Measurements from ENCODE around the gene MRPS18B. TPM values are rescaled to one million over a fixed set of nuclear protein-coding genes. Genes with fewer than 3 reads are reported as not detected.

The MRPS18B gene
- total and polyA plus RNA-seq, 4 experiments from 2014 or later: 44.4 to 126 (median 79.0) TPM

- peaks cover 32 to 77% (median 50%) of the 10 kb centered on the region in 4 donors for H3K4me1 Mint-ChIP-seq
- Histone ChIP-seq H3K36me3 (ENCODE audit: insufficient read depth, low read length) (peaks cover 20% of the 10 kb centered on the region), H3K4me1 (ENCODE audit: insufficient read depth, low read length) (peaks cover 60% of the 10 kb centered on the region), H3K27ac (ENCODE audit: low read depth, low read length) (peak overlapping the region; percentile 94), H3K4me3 (ENCODE audit: low read length in 2 of 2) (peak overlapping the region; percentile 91 to 94), H3K9me3 (ENCODE audit: control insufficient read depth in 1 of 2, low read length in 2 of 2) (no peaks in the 10 kb centered on the region), H3K27me3 (ENCODE audit: insufficient read depth, low read length) (no peaks in the 10 kb centered on the region)
- H3K4me3 Mint-ChIP-seq: peak overlapping the region; percentile 97 to 100 (median 100)
- H3K9me3 Mint-ChIP-seq: peaks cover 0 to 19% (median 2%) of the 10 kb centered on the region in 8 donors
- CTCF ChIA-PET (ENCODE audit: partially characterized antibody): interaction anchor here (1.0 to 4.8 kb wide), 14 partner anchors 10 to 162 kb away, joined by 3 to 34 read pairs (median 6); partner anchors contain the start of gene ABCF1
- peak; percentile 49 to 63 (median 56) for DNase-seq
- intact Hi-C loops (cut with micrococcal nuclease): loop anchor here (5.0 kb wide), 1 partner anchor 548 kb away; the partner anchor contains the start of gene PPP1R11
- peak overlapping the region; percentile 100 for H3K27ac Mint-ChIP-seq
- POLR2A ChIA-PET (ENCODE audit: partially characterized antibody): interaction anchor here (0.6 to 5.0 kb wide), 56 partner anchors 10 to 926 kb away, joined by 3 to 132 read pairs (median 6); partner anchors contain the start of genes ABCF1, ATAT1, C6orf136 and DDX39B
- H3K27me3 Mint-ChIP-seq: peaks cover 0 to 1% of the 10 kb centered on the region in 2 donors
- H3K36me3 Mint-ChIP-seq: peaks cover 35 to 48% of the 10 kb centered on the region in 2 donors
Measured at GRCh38 chr6:30615219-30615957, 2.3 kb upstream of the MRPS18B start.

- peak; percentile 64 to 71 (median 69) for DNase-seq
- Mint-ChIP-seq H3K27me3 (peaks cover 0 to 1% of the 10 kb centered on the region in 2 donors), H3K4me1 (peaks cover 30 to 70% (median 43%) of the 10 kb centered on the region in 4 donors), H3K4me3 (peak overlapping the region; percentile 97 to 100 (median 100)), H3K9me3 (peaks cover 0 to 19% (median 2%) of the 10 kb centered on the region in 8 donors), H3K36me3 (peaks cover 36 to 50% of the 10 kb centered on the region in 2 donors), H3K27ac (peak overlapping the region; percentile 100)
- intact Hi-C loops (cut with micrococcal nuclease): loop anchor here (2.0 to 5.0 kb wide), 3 partner anchors 67 to 549 kb away; partner anchors contain the start of genes PPP1R11 and TCF19
- POLR2A ChIA-PET (ENCODE audit: partially characterized antibody): interaction anchor here (0.7 to 5.0 kb wide), 44 partner anchors 10 to 860 kb away, joined by 3 to 132 read pairs (median 10); partner anchors contain the start of genes ABCF1, ATAT1, C6orf136 and DHX16
- Histone ChIP-seq H3K36me3 (ENCODE audit: insufficient read depth, low read length) (peaks cover 25% of the 10 kb centered on the region), H3K27me3 (ENCODE audit: insufficient read depth, low read length) (no peaks in the 10 kb centered on the region), H3K9me3 (ENCODE audit: control insufficient read depth in 1 of 2, low read length in 2 of 2) (no peaks in the 10 kb centered on the region), H3K4me1 (ENCODE audit: insufficient read depth, low read length) (peaks cover 52% of the 10 kb centered on the region), H3K27ac (ENCODE audit: low read depth, low read length) (peak overlapping the region; percentile 94), H3K4me3 (ENCODE audit: low read length in 2 of 2) (peak overlapping the region; percentile 91 to 94)
- CTCF ChIA-PET (ENCODE audit: partially characterized antibody): interaction anchor here (3.9 to 4.8 kb wide), 5 partner anchors 19 to 132 kb away, joined by 22 to 34 read pairs (median 30); no protein-coding TSS in a partner anchor
Measured at GRCh38 chr6:30615958-30616810, 1.5 kb upstream of the MRPS18B start.

GRCh38 chr6:30616811-30617564 lies 652 bp upstream of the MRPS18B start, which contains the start of gene PPP1R10:
Gene PPP1R10, minus strand, starts transcription at chr6:30617243. Its CDS starts 7,299 bp downstream, at chr6:30609944.
- H3K9me3 ChIP-seq (ENCODE audit: control insufficient read depth in 1 of 2, low read length in 2 of 2): no peaks in the 10 kb centered on the region
- peaks cover 28% of the 10 kb centered on the region for H3K36me3 ChIP-seq (ENCODE audit: insufficient read depth, low read length)
- POLR2A ChIA-PET (ENCODE audit: partially characterized antibody): interaction anchor here (0.6 to 5.0 kb wide), 43 partner anchors 10 to 965 kb away, joined by 3 to 97 read pairs (median 6); partner anchors contain the start of genes ABCF1, ATAT1, C6orf136 and DHX16
- Mint-ChIP-seq H3K4me1 (peaks cover 22 to 62% (median 35%) of the 10 kb centered on the region in 4 donors), H3K36me3 (peaks cover 40 to 57% of the 10 kb centered on the region in 2 donors), H3K9me3 (peaks cover 0 to 19% (median 2%) of the 10 kb centered on the region in 8 donors), H3K27me3 (peaks cover 0 to 1% of the 10 kb centered on the region in 2 donors), H3K27ac (peak within 1 kb of the TSS; percentile 100), H3K4me3 (peak within 1 kb of the TSS; percentile 97 to 100 (median 100))
- intact Hi-C loops (cut with micrococcal nuclease): loop anchor here (1.0 to 5.0 kb wide), 11 partner anchors 9 to 550 kb away; partner anchors contain the start of genes ABCF1, ATAT1, C6orf136 and DHX16
- peak; percentile 98 to 100 (median 100) for DNase-seq
- H3K27ac ChIP-seq (ENCODE audit: low read depth, low read length): peak within 1 kb of the TSS; percentile 94
- CTCF ChIA-PET (ENCODE audit: partially characterized antibody): interaction anchor here (1.3 to 2.8 kb wide), 5 partner anchors 9 to 135 kb away, joined by 4 to 24 read pairs (median 4); no protein-coding TSS in a partner anchor
- no peaks in the 10 kb centered on the region for H3K27me3 ChIP-seq (ENCODE audit: insufficient read depth, low read length)
- peak within 1 kb of the TSS; percentile 91 to 95 for H3K4me3 ChIP-seq (ENCODE audit: low read length in 2 of 2)
- H3K4me1 ChIP-seq (ENCODE audit: insufficient read depth, low read length): peaks cover 45% of the 10 kb centered on the region

- peaks cover 0 to 1% of the 10 kb centered on the region in 2 donors for H3K27me3 Mint-ChIP-seq
- peaks cover 0 to 18% (median 2%) of the 10 kb centered on the region in 8 donors for H3K9me3 Mint-ChIP-seq
- CTCF ChIA-PET (ENCODE audit: partially characterized antibody): interaction anchor here (0.7 to 2.8 kb wide), 13 partner anchors 8 to 136 kb away, joined by 3 to 24 read pairs (median 5); partner anchors contain the start of genes ABCF1 and DHX16
- peak overlapping the region; percentile 100 for H3K27ac Mint-ChIP-seq
- Histone ChIP-seq H3K27ac (ENCODE audit: low read depth, low read length) (peak overlapping the region; percentile 94), H3K36me3 (ENCODE audit: insufficient read depth, low read length) (peaks cover 42% of the 10 kb centered on the region), H3K4me1 (ENCODE audit: insufficient read depth, low read length) (peaks cover 31% of the 10 kb centered on the region), H3K9me3 (ENCODE audit: control insufficient read depth in 1 of 2, low read length in 2 of 2) (no peaks in the 10 kb centered on the region), H3K4me3 (ENCODE audit: low read length in 2 of 2) (peak overlapping the region; percentile 53 to 95), H3K27me3 (ENCODE audit: insufficient read depth, low read length) (no peaks in the 10 kb centered on the region)
- no peak for DNase-seq
- H3K4me3 Mint-ChIP-seq: peak overlapping the region; percentile 97 to 100 (median 100)
- H3K4me1 Mint-ChIP-seq: peaks cover 15 to 50% (median 26%) of the 10 kb centered on the region in 4 donors
- POLR2A ChIA-PET (ENCODE audit: partially characterized antibody): interaction anchor here (0.6 to 2.8 kb wide), 39 partner anchors 9 to 963 kb away, joined by 3 to 43 read pairs (median 5); partner anchors contain the start of genes ABCF1, ATAT1, C6orf136 and DHX16
- H3K36me3 Mint-ChIP-seq: peaks cover 47 to 65% of the 10 kb centered on the region in 2 donors
- intact Hi-C loops (cut with micrococcal nuclease): loop anchor here (5.0 kb wide), 1 partner anchor 551 kb away; the partner anchor contains the start of gene PPP1R11
Measured at GRCh38 chr6:30618270-30618797, 694 bp downstream of the MRPS18B start.

GRCh38 chr6:30619561-30619960 lies 1.9 kb downstream of the MRPS18B start:
- H3K4me3 Mint-ChIP-seq: peak overlapping the region in 2 of 8 donors; percentile 100
- intact Hi-C loops (cut with micrococcal nuclease): loop anchor here (5.0 kb wide), 1 partner anchor 552 kb away; the partner anchor contains the start of gene PPP1R11
- POLR2A ChIA-PET (ENCODE audit: partially characterized antibody): interaction anchor here (1.0 to 2.8 kb wide), 7 partner anchors 14 to 129 kb away, joined by 3 to 20 read pairs (median 12); partner anchors contain the start of gene DHX16
- Histone ChIP-seq H3K36me3 (ENCODE audit: insufficient read depth, low read length) (peaks cover 52% of the 10 kb centered on the region), H3K27ac (ENCODE audit: low read depth, low read length) (peak overlapping the region; percentile 32), H3K9me3 (ENCODE audit: control insufficient read depth in 1 of 2, low read length in 2 of 2) (no peaks in the 10 kb centered on the region), H3K4me3 (ENCODE audit: low read length in 2 of 2) (no peak overlapping the region), H3K4me1 (ENCODE audit: insufficient read depth, low read length) (peaks cover 19% of the 10 kb centered on the region), H3K27me3 (ENCODE audit: insufficient read depth, low read length) (no peaks in the 10 kb centered on the region)
- H3K27ac Mint-ChIP-seq: peak overlapping the region in 5 of 7 donors; percentile 37 to 100 (median 100)
- peaks cover 0 to 16% (median 2%) of the 10 kb centered on the region in 8 donors for H3K9me3 Mint-ChIP-seq
- peaks cover 50 to 64% of the 10 kb centered on the region in 2 donors for H3K36me3 Mint-ChIP-seq
- CTCF ChIA-PET (ENCODE audit: partially characterized antibody): interaction anchor here (2.8 kb wide), 1 partner anchor 103 kb away, joined by 24 read pairs; no protein-coding TSS in a partner anchor
- no peak for DNase-seq
- H3K4me1 Mint-ChIP-seq: peaks cover 5 to 37% (median 14%) of the 10 kb centered on the region in 4 donors
- H3K27me3 Mint-ChIP-seq: peaks cover 0 to 1% of the 10 kb centered on the region in 2 donors

Measured in CD4-positive, alpha-beta memory T cell (primary cell).